ENCODE results near the gene CLTB. TPM values are rescaled to one million over a fixed set of nuclear protein-coding genes. Genes with fewer than 3 reads are reported as not detected.

The CLTB gene
- total and polyA plus RNA-seq, 2 of the 8 experiments (the other 6 are each of a cell fraction or from before 2014, with no cell fraction given): 25.9 to 34.9 TPM

- TF ChIP-seq CHD7 (IDR thresholded peaks at IDR 0.05; ENCODE audit: insufficient replicate concordance, low read length) (no peak), MAX (IDR thresholded peaks at IDR 0.05) (no peak), BCL11A (IDR thresholded peaks at IDR 0.05; ENCODE audit: low read depth in 2 of 2, low read length in 2 of 2) (no peak), BACH1 (IDR thresholded peaks at IDR 0.05; ENCODE audit: low read length) (no peak), BRCA1 (IDR thresholded peaks at IDR 0.05; ENCODE audit: low read depth, low read length) (no peak), CTCF (IDR thresholded peaks at IDR 0.05; ENCODE audit: control extremely low read depth in 1 of 3, insufficient read depth in 1 of 3, low read depth in 1 of 3, low read length in 3 of 3) (no peak), MAFK (IDR thresholded peaks at IDR 0.05; ENCODE audit: low read depth, low read length) (no peak), CBX8 (IDR thresholded peaks at IDR 0.05; ENCODE audit: borderline replicate concordance, low read depth, low read length) (no peak), SUZ12 (IDR thresholded peaks at IDR 0.05; ENCODE audit: low read length) (no peak)
Observed at GRCh38 chr5:176384991-176385390, 31.3 kb downstream of the CLTB start (continued).

Measured in H1 (cell line).